GM06990 (cell line): Measurements from ENCODE around the gene GNAQ.
"Not testable (repeated sequence)": the region's sequence is repeated elsewhere in the genome, so short reads cannot be mapped to it uniquely, and the experiment has no call there.

Experiments
- DNase-seq: peaks from one replicate; pipeline ENCODE4 v3.0.0-alpha.2; 2011; ENCODE audit not compliant: insufficient read length; ENCODE audit errors: extremely low read depth
- H3K27me3 ChIP-seq: replicated peaks from 2 replicates; pipeline ENCODE4 v1.6.0; 2011; ENCODE audit warnings: low read length; ENCODE audit not compliant: control insufficient read depth, insufficient read depth
- H3K36me3 ChIP-seq: 2 replicates; pipeline ENCODE4 v1.5.1; 2011; ENCODE audit warnings: low read length; ENCODE audit not compliant: control insufficient read depth, insufficient read depth
- H3K4me3 ChIP-seq: replicated peaks from 2 replicates; pipeline ENCODE4 v1.5.1; 2011; ENCODE audit warnings: low read depth, mild to moderate bottlenecking, control low read depth, low read length
- CTCF ChIP-seq: IDR thresholded peaks from 2 replicates; pipeline ENCODE4 v1.5.1; 2011; ENCODE audit warnings: low read length, control low read depth, mild to moderate bottlenecking, inconsistent platforms; ENCODE audit not compliant: insufficient read depth, poor library complexity, severe bottlenecking

Gene GNAQ

DNA sequence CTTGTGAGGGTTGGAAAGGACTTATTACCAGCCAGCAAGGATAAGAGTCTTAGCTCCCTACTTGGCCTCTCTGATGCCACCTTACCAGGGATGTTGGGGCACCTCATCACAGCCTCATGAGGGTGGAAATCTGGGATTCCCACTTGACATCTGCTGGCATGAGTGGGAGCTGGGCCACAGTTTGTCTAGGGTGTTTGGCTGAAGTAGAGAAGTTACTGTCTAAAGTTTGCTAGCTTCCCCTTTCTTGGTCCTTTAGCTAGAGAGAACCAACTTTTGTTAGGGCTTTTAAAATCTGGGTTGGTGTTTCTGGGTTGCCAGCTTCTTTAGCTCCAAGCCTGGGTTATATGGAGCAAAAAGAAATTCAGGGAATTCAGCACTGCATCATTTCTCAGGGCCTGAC, 326.0 kb downstream of the GNAQ start:
- H3K36me3 ChIP-seq: no peaks in the 10 kb centered on the region
- H3K4me3 ChIP-seq: no peak overlapping the region
- TF ChIP-seq CTCF: no peak
- H3K27me3 ChIP-seq: no peaks in the 10 kb centered on the region
- DNase-seq: no peak

DNA sequence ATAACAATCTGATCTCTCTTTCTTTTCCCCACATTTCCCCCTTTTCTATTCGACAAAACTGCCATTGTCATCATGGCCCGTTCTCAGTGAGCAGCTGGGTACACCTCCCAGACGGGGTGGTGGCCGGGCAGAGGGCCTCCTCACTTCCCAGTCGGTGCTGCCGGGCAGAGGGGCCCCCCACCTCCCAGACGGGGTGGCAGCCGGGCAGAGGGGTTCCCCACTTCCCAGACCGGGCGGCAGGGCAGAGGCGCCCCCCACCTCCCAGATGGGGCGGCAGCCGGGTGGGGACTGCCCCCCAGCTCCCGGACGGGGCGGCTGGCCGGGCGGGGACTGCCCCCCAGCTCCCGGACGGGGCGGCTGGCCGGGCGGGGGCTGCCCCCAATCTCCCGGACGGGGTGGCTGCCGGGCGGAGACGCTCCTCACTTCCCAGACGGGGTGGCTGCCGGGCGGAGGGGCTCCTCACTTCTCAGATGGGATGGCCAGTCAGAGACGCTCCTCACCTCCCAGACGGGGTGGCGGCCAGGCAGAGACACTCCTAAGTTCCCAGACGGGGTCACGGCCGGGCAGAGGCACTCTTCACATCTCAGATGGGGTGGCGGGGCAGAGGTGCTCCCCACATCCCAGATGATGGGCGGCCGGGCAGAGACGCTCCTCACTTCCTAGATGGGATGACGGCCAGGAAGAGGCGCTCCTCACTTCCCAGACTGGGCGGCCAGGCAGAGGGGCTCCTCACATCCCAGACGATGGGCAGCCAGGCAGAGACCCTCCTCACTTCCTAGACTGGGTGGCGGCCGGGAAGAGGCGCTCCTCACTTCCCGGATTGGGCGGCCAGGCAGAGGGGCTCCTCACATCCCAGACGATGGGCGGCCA, 328.9 kb downstream of the GNAQ start:
- DNase-seq, H3K36me3 ChIP-seq, H3K4me3 ChIP-seq, H3K27me3 ChIP-seq: not testable (repeated sequence)

DNA sequence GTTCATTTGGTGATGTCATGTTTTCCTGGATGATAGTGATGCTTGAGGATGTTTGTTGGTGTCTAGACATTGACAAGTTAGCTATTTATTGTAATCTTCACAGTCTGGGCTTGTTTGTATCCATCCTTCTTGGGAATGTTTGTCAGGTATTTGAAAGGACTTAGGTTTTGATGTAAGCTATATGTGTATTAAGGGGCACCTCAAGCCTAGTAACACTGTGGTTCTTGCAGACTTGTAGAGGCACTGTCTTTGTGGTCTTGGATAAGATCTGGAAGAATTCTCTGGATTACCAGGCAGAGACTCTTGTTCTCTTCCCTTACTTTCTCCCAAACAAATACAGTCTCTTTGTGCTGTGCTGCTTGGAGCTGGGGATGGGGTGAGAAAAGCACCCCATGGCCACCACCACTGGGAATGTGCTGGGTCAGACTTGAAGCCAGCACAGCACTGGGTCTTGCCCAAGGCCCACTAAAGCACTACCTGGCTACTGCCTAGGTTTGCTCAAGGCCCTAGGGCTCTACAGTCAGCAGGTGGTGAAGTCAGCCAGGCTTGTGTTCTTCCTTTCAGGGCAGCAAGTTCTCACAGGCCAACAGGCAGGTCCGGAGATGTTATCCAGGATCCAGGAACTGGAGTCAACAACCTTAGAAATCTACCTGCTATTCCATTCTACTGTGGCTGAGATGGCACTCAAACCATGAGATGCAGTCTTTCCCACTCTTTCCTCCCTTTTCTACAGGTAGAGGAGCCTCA, 334.2 kb downstream of the GNAQ start:
- H3K27me3 ChIP-seq: no peaks in the 10 kb centered on the region
- no peak for DNase-seq
- TF ChIP-seq CTCF: no peak
- no peak overlapping the region for H3K4me3 ChIP-seq
- no peaks in the 10 kb centered on the region for H3K36me3 ChIP-seq

DNA sequence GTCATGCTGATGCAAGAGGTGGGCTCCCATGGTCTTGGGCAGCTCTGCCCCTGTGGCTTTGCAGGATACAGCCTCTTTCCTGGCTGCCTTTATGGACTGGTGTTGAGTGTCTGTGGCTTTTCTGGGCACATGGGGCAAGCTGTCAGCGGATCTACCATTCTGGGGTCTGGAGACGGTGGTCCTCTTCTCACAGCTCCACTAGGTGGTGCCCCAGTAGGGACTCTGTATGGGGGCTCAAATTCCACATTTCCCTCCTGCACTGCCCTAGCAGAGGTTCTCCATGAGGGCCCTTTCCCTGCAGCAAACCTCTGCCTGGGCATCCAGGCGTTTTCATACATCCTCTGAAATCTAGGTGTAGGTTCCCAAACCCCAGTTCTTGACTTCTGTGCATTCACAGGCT, 340.9 kb downstream of the GNAQ start:
- not testable (repeated sequence) for DNase-seq, H3K36me3 ChIP-seq, H3K4me3 ChIP-seq, H3K27me3 ChIP-seq

DNA sequence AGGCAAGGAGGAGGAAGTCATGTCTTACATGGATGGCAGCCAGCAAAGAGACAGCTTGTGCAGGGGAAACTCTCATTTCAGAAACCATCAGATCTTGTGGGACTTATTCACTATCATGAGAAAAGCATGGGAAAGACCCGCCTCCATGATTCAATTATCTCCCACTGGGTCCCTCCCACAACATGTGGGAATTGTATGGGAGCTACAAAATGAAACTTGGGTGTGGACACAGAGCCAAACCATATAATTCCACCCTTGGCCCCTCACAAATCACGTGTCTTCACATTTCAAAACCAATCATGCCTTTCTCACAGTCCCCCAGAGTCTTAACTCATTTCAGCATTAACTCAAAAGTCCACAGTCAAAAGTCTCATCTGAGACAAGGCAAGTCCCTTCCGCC, 341.5 kb downstream of the GNAQ start:
- H3K4me3 ChIP-seq, H3K27me3 ChIP-seq, DNase-seq, H3K36me3 ChIP-seq: not testable (repeated sequence)

- not testable (repeated sequence) for H3K4me3 ChIP-seq, H3K27me3 ChIP-seq, DNase-seq, H3K36me3 ChIP-seq
Observed at GRCh38 chr9:77687737-77688136, 343.9 kb downstream of the GNAQ start.

- TF ChIP-seq CTCF: no peak
- DNase-seq: no peak
- Histone ChIP-seq H3K36me3 (no peaks in the 10 kb centered on the region), H3K27me3 (no peaks in the 10 kb centered on the region), H3K4me3 (no peak overlapping the region)
Observed at GRCh38 chr9:77680581-77680980, 351.0 kb downstream of the GNAQ start.
